Glomerular endothelial cell (primary cell): ENCODE results near the gene PLA2R1. TPM values are rescaled to one million over a fixed set of nuclear protein-coding genes. Genes with fewer than 3 reads are reported as not detected.

Experiments used
- DNase-seq: peaks from one replicate; pipeline ENCODE4 v3.0.0-alpha.2; 2011; ENCODE audit warnings: low read depth, low spot score; ENCODE audit errors: extremely low read depth
- total RNA-seq: library from RNA; depleted of rRNA; stranded (reverse); fragments of >200 nt; gene quantifications from 2 replicates; pipeline ENCODE4 v1.2.3, GENCODE V29; 2015

PLA2R1 gene
- total RNA-seq, 1 donor from 2014 or later, result 14.5 TPM

GRCh38 chr2:159900343-159900742 is 162.1 kb downstream of the PLA2R1 start:
- DNase-seq, result no peak

DNA sequence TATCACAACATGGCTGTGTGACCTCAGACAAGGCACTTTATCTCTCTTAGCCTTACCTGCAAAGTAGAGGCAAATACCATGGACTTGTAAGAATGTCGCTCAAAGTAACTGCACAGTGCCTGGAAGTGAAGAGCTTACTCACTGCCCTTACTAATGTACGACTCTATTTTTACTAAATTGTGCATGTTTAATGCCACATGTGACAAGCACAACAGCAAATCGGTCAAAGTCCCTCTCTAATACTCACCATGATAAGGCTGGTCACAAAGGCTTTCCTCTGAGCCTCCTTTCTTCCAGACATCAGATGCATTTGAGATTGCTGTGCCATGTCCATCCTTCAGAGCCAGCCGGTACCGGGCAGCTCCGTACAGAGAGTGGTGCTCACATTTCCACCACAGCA is 164.0 kb downstream of the PLA2R1 start:
- DNase-seq, result no peak

DNA sequence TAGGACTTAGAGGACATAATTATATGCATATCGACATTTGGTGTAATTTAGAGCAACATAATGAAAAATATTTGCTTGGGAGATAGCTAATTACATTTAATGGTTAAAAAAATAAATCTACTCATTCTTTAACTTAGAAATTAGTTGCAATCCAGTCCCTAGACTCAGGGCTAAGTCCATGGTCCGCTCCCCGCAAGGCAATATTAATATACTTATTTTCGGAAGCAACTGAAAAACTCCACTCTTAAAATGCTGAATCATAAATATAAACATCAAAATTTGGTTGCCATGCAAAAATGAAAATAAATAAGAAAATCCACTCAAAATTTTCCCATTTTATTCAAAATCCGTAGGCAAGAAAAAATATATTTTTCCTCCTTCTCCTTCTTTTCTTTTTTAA is 164.7 kb downstream of the PLA2R1 start:
- DNase-seq, result no peak

- DNase-seq, result no peak
These were observed 165.3 kb downstream of the PLA2R1 start for GRCh38 chr2:159897081-159897480.

GRCh38 chr2:159895258-159896065 is 167.0 kb downstream of the PLA2R1 start:
- DNase-seq, result no peak

GRCh38 chr2:159894145-159894838 is 168.1 kb downstream of the PLA2R1 start:
- DNase-seq, result no peak

DNA sequence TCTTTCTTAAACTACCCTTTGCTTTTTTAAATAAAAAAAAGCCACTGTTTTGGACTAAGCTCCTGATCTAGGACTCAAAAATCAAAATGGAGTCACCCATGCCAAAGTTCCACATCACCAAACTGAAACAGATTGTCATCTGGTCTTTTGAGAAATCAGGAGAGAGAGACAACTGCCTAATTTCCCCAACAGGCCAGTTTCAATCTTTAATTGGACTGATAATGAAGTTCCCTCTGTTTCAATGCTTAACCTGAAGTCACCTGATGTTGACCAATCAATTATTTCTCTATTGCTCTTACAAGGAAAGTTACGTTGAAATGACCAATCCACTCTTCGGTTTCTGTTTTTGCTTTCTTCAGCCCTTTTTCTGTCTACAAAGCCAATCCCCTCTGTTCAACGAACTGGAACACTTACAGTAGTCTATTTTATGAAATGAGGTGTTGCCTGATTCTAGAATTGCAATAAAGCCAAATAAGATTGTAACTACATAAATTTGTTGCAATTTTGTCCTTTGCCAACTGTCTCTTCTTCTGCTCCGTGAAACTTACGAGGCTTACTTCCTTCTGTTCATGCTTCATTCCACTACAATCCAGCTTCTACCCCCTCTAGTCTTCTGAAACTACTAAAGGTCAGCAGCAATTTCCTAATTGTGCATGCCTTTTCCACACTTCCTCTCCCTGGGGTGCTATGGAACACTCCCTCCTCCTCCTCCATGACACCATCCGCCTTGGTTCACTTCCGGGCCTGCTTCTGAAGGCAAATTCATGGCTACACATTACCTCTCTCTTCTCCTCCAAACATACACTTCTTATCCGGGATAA is 169.2 kb downstream of the PLA2R1 start:
- no peak for DNase-seq

- DNase-seq, result peak; percentile 9
These were observed 170.3 kb downstream of the PLA2R1 start for GRCh38 chr2:159891917-159892730.

DNA sequence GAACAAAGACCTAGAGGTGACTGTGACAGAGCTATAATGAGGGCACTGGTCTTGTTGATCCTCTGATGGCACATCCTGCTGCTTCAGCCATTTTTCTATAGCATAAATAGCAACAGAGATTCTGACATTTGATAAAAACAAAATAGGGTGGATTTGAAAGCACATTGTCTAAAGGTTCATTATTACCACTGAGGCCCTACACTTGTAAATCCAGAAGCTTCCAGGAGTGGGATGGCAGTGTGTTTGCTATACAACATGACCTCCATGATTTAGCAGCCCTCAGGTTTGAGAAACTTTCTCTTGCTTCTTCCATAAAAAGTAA is 171.2 kb downstream of the PLA2R1 start:
- no peak for DNase-seq

DNA sequence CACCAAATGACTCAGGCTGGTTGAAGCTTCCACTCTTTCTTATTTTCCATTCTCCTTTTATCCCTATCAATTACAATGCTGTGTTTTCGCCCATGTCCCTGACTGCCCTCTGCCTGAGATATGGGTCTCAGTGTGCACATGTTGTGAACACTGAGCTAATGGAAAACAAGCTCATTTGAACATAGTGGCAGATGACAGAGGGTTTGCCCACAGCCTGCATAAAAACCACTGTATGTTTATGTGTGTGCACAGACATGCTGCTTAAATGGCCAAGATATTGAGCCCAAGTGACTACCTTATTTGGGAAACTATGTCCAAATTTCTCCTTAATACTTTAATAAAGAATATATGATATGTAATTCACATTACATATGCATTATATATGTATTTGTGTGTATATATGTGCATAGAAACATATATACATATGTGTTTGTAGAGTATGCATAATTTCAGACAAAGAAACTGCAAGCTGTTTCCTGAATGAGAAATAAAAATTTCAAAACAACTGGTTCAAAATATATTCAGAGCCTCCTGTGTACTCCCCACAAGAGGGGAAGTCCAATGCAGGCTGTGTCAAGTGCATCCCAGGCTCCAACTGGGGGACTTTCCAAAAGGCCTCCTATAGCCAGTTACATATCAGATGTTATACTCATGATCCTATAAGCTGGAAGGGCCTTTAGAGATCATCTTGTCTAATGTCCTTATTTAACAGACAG is 171.7 kb downstream of the PLA2R1 start:
- DNase-seq, result no peak

- no peak for DNase-seq
These were observed 180.2 kb downstream of the PLA2R1 start for GRCh38 chr2:159882130-159882745.

Other genes starting within 250 kb of the PLA2R1 start
- gene LY75, start 157.9 kb downstream of the PLA2R1 start, total RNA-seq, result 11.2 and 14.7 TPM in 2 replicates
- 0.47 and 0.68 TPM in 2 replicates for gene ITGB6, start 137.7 kb upstream of the PLA2R1 start, total RNA-seq